ENCODE results near the gene DOCK9.

Gene DOCK9

DNA sequence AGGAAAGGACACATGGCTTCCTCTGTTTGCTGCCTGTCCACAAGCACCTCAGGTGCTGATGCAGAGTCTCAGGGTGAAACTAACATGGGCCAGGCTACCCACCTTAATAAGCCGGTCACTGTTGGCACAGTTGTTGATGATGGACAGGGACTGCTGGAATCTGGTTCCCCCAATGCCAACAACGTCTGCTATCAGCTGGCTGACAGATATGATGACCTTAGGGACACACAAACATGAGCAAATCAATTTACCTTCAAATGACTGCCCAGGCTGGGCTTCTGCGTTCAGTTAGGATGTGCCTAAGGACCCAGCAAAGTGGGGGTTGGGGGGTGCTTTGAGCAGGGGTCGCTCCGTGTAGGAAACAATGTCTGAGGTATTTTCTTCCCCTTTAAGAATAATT is 148.3 kb downstream of the DOCK9 start:
- H3K4me3 ChIP-seq (ENCODE audit: low read depth, low read length): no peak overlapping the region
- no peak for DNase-seq (ENCODE audit: low read depth)
- TF ChIP-seq, protein P1, sequence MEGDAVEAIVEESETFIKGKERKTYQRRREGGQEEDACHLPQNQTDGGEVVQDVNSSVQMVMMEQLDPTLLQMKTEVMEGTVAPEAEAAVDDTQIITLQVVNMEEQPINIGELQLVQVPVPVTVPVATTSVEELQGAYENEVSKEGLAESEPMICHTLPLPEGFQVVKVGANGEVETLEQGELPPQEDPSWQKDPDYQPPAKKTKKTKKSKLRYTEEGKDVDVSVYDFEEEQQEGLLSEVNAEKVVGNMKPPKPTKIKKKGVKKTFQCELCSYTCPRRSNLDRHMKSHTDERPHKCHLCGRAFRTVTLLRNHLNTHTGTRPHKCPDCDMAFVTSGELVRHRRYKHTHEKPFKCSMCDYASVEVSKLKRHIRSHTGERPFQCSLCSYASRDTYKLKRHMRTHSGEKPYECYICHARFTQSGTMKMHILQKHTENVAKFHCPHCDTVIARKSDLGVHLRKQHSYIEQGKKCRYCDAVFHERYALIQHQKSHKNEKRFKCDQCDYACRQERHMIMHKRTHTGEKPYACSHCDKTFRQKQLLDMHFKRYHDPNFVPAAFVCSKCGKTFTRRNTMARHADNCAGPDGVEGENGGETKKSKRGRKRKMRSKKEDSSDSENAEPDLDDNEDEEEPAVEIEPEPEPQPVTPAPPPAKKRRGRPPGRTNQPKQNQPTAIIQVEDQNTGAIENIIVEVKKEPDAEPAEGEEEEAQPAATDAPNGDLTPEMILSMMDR (IDR thresholded peaks at IDR 0.05; ENCODE audit: insufficient read depth, low read depth, low read length, missing control alignments): no peak

DNA sequence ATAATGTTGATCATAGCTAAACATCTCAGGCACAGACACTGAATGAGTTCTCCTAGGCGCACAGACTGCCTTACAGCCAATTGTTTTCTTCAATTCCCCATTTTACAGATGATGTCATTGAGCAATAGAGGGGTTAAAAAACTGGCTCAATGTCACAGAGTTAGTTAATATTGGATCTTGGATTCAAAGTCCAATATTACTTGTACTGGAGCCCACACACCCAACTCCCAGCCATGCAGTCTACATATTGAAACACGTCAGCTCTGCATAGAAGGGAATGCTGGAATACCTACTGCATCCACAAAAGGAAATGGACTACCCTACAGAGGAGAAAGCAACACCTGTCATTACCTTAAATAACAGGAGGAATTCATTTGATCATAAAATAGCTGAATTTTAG is 149.2 kb downstream of the DOCK9 start:
- no peak for DNase-seq (ENCODE audit: low read depth)
- H3K4me3 ChIP-seq (ENCODE audit: low read depth, low read length): no peak overlapping the region
- TF ChIP-seq, protein P1 (IDR thresholded peaks at IDR 0.05; ENCODE audit: insufficient read depth, low read depth, low read length, missing control alignments): no peak

DNA sequence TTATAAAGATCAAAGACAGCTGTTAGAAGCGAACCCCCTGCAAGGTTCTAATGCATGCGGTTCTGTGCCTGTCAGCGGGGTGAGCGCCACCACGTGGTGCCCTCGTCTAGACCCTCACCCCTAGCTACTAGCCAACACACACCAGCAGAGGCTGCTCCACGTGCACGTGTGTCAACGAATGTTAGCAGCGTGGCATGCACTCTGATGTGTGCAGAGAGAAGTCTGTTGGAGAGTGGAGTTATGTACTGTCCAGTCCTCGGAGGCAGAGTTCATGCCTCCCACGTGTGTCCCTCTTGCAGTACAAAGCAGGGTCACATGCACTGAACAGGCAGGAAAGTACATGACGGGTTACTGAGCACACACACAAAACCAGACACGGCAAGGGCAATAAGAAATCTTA is 150.4 kb downstream of the DOCK9 start:
- H3K4me3 ChIP-seq (ENCODE audit: low read depth, low read length): no peak overlapping the region
- TF ChIP-seq, protein P1 (IDR thresholded peaks at IDR 0.05; ENCODE audit: insufficient read depth, low read depth, low read length, missing control alignments): no peak
- no peak for DNase-seq (ENCODE audit: low read depth)

DNA sequence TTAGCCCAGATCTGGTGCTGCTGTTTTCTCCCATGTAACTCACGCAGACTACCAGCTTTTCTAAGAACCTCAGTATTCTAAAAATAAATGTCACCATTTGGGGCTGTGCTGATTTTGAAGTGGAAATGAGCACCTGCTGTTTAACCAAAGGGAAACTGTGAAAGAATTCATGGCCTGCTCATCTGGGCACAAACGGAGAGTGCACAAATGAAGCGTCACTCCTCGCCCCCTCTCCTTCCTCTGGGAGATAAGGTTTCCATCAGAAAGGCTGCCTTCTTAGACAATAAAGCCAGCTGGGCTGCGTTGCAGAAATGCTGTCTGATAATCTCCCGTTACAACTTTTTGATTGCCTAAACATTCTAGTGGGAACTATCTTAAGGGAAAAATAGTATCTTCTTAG is 151.7 kb downstream of the DOCK9 start:
- TF ChIP-seq, protein P1 (IDR thresholded peaks at IDR 0.05; ENCODE audit: insufficient read depth, low read depth, low read length, missing control alignments): no peak
- H3K4me3 ChIP-seq (ENCODE audit: low read depth, low read length): no peak overlapping the region
- no peak for DNase-seq (ENCODE audit: low read depth)

DNA sequence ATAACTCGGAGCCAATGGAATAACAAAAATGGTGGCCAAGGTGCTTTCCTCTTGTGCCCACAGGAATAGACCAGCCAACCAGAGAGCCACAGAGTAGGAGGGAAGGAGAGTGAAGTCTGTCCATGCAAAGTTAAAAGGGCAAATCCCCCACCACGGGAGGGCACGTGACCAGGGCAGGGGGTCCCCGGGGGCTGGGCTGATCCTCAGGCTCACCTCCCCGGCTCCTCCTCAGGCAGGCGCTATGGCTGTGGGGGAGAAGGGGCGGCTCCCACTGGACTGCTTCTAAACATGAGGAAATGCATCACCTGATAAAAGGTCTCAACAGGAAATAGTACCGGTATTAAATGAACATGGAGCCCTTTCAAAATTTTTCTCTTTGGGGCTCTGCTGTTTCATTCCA is 152.2 kb downstream of the DOCK9 start:
- TF ChIP-seq, protein P1 (IDR thresholded peaks at IDR 0.05; ENCODE audit: insufficient read depth, low read depth, low read length, missing control alignments): no peak
- no peak for DNase-seq (ENCODE audit: low read depth)
- no peak overlapping the region for H3K4me3 ChIP-seq (ENCODE audit: low read depth, low read length)

DNA sequence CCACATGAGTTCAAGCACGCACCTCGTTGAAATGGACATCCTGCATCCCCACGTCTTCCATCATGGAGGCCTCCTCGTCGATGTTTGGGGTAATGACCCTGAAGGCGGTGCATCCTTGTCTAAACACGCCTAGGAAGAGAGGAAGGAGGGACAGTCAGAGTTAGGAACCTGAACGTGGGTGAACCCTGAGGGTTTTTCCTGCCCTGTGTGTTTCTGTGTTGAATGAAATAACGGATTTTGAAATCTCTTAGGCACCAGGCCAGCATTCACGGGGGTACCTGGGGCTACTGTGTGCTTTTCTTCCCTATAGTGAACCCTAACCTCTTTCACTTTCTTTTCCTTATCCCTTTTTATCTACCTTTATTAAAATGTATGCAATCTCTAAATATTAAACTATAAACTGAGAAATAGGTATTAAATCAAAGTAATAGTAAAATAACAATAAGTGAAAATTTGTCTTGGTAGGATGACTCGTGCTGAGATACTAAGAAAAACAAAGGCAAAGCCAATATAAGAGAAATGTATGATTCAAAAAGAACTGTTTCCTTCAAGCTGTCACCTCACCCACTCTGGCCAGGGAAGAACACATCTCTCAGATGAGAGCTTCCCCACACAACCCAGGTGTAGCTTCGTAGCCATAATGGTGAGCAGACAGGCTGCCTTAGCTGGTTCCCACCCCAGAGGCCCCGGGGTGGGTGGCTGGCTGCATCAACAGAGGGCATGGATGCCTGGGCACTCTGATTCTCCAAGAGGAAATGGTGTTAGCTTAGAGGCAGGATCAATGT is 153.3 kb downstream of the DOCK9 start:
- no peak for DNase-seq (ENCODE audit: low read depth)
- TF ChIP-seq, protein P1 (IDR thresholded peaks at IDR 0.05; ENCODE audit: insufficient read depth, low read depth, low read length, missing control alignments): no peak
- no peak overlapping the region for H3K4me3 ChIP-seq (ENCODE audit: low read depth, low read length)

DNA sequence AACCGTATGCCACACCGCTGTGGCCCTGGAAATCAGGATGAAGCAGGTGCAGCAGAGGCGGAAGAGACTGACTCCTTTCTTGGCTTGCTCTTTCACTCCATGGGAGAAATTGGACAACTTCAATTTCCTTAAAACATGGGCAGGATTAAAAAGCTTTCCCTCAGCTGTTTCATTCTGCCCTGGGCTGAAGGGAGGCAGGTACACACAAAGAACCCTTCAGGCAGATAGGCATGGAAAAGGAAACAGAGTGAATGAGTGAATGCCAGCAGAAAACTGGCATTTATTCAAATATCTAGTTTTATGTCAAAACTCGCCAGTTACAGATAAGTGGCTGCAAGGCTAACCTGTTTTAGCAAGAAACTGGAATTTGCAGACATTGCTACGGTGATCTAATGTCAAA is 154.4 kb downstream of the DOCK9 start:
- H3K4me3 ChIP-seq (ENCODE audit: low read depth, low read length): no peak overlapping the region
- DNase-seq (ENCODE audit: low read depth): no peak
- TF ChIP-seq, protein P1 (IDR thresholded peaks at IDR 0.05; ENCODE audit: insufficient read depth, low read depth, low read length, missing control alignments): no peak
